Loucy (cell line): ENCODE measurements around the gene ZNF74.
"Not testable (repeated sequence)": the region's sequence is repeated elsewhere in the genome, so short reads cannot be mapped to it uniquely, and the experiment has no call there.

ENCODE experiments used
- CTCF ChIP-seq: fragments of 200-600 bp; sonication (generic); conservative IDR thresholded peaks from 2 replicates; pipeline ENCODE4 v1.5.1; 2014; ENCODE audit warnings: mild to moderate bottlenecking, antibody characterized with exemption, low read length
- EZH2phosphoT487 ChIP-seq: fragments of 200-600 bp; IDR thresholded peaks from 2 replicates; pipeline ENCODE4 v1.6.1; 2018; ENCODE audit warnings: antibody characterized with exemption, mild to moderate bottlenecking, moderate library complexity, borderline replicate concordance

DNA sequence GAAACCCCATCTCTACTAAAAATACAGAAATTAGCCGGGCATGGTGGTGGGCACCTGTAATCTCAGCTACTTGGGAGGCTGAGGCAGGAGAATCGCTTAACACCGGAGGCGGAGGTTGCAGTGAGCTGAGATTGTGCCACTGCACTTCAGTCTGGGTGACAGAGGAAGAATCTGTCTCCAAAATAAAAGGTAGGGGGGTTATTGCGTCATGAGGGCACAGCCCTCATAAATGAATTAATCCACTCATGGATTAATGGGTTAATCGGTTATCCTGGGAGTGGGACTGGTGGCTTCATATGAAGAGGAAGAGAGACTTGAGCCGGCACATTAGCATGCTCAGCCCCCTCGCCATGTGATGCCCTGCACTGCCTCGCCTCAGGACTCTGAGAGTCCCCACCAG, 25.1 kb upstream of the ZNF74 start:
- TF ChIP-seq CTCF, EZH2phosphoT487: not testable (repeated sequence)
